HPDE6-E6E7 (cell line): ENCODE data around the gene TTC9B.
A peak's percentile ranks its signal among the peaks of the same experiment; 100 is the strongest.
"Not testable (repeated sequence)": the region's sequence is repeated elsewhere in the genome, so short reads cannot be mapped to it uniquely, and the experiment has no call there.

Experiments
- DNase-seq: peaks from one replicate; pipeline ENCODE4 v3.0.0; 2011; ENCODE audit warnings: missing footprints; ENCODE audit errors: extremely low spot score

The TTC9B gene

GRCh38 chr19:40232949-40233810 is 15.0 kb upstream of the TTC9B start:
- DNase-seq: no peak

DNA sequence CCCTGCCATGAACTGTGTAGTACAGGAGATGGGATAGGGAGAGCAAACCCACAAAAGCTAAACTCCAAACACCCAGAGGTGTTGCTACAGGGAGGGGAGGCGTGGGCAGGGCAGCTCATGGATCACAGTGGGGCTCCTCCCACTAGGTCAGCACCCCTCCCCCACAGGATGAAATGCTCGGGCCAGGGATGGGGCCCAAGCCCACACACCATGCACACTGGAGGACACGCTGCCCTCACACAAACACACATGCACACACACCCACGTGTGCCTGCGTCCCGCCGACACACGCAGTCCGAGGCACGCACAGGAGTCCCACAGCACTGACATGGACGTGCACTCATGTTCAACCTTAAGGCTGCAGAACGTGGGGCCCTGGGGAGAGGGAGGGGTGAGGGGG is 14.3 kb upstream of the TTC9B start:
- no peak for DNase-seq

DNA sequence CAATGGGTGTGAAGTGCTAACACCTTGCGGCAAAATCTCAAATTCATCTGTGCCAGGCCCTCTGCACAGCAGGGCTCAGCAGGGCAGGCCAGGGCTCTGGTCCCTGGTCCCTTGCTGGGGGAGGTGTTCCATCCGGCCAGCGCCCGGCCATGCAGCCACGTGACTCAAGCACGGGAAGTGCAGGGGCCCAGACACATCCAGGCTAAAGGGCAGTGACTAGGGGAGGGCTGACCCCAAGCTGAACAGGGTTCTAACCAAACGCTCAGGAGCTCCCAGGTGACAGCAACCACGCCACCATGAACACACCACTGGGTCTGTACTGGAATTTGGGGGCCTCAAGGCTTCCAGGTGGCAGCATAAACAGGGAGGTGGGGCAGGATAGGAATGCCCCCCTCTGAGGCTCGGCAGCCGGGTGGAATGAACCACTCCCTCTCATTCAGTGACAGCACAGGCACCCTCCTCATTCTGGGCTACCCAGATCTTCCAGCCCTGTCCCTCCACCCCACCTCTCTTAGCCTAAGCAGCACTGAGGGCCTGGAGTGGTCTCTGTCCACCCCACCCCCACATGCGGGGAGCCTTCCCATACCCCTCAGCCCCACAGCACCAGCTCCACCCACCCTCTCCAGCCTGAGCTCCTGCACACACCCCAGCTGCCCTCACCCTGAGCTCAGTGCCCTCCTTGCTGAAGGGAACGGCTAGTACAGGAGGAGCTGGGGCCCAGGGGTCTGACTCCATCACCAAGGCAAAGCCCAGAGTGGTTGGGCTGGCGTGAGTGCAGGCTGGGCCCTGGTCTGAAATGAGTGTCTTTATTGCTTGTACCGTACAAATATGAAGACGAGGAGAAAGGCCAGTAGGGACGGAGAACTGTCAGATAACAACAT is 13.6 kb upstream of the TTC9B start:
- no peak for DNase-seq

DNA sequence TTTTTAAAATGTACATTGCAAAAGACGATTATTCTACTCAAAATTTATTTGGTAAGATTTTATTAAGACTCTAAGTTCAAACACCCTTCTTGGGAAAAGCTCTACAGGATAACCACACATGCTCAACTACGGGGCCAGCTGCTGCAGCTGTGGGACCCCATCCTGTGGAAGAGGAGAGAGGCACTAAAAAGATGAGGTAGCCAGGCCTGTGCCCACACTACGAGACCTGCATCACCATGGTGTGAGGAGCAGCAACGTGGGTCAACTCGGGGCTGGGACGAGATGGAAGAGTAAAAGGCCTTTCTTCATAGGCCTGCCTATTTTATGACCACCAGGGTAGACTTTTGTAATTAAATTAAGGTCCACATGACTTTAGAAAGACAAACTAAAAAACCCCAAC is 12.9 kb upstream of the TTC9B start:
- no peak for DNase-seq

DNA sequence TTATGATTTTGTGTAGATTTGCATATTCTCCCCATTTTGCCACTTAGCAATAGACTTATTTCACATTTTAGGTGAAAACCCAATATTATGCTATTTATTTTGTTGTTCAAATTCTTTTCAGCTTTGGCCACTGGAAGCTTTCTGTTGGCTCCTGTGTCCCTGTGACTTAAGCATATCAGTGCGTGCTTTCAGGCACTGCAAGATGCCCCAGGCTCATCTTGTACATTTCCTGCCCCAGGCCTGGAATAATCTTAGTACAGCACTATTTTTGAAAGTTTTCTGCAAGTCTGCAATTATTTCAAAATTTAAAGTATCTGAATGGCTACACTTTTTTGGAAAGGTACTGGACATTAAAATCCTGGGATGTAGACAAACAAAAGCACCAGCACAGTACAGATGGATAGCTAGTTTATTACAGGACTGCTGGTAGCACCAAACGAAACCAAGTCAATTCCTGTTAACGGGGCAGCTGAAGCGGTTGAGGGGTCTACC is 11.8 kb upstream of the TTC9B start:
- no peak for DNase-seq

GRCh38 chr19:40229484-40229883 is 11.3 kb upstream of the TTC9B start:
- DNase-seq: no peak

- DNase-seq: no peak
Measured at GRCh38 chr19:40228863-40229262, 10.7 kb upstream of the TTC9B start.

- no peak for DNase-seq
Measured at GRCh38 chr19:40228346-40228745, 10.2 kb upstream of the TTC9B start.

- no peak for DNase-seq
Measured at GRCh38 chr19:40225440-40226305, 7.5 kb upstream of the TTC9B start.

GRCh38 chr19:40224342-40225150 is 6.4 kb upstream of the TTC9B start:
- no peak for DNase-seq

GRCh38 chr19:40223135-40223822 is 5.1 kb upstream of the TTC9B start:
- no peak for DNase-seq

DNA sequence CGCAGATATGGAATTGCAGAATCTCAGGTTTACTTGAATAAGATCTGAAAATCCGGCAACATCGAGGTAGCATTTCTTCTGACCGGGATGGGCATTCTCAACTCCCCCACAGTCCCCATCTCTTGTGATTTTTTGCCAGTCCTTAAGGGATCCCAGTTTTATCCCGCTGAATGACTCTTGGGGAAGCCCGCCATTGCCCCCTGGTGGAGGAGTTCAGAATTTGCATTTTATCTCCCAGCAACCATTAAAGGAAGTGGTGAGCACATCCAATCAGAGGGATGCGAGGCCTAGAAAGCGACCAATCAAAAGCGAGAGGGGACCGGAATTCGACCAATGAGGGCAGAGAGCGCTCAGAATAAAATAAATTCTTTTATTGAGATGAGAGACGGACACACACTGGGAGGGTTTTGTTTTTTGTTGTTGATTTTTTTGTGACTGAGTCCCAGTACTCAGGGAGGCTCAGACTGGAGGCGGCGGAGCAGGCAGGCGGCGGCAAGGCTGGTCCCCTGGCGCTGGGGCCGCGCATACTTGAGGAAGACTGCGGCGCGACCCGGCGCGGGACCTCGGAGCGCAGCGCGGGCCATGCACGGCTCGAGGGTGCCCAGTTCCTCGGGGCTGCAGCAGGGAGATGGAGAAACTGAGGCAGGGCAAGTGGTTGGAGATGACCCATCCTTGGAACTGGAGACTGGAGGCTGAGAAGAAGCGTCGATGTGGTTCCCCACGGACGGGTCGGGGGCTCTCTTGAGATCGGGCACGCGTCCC is 3.9 kb upstream of the TTC9B start:
- DNase-seq: peak; percentile 85

DNA sequence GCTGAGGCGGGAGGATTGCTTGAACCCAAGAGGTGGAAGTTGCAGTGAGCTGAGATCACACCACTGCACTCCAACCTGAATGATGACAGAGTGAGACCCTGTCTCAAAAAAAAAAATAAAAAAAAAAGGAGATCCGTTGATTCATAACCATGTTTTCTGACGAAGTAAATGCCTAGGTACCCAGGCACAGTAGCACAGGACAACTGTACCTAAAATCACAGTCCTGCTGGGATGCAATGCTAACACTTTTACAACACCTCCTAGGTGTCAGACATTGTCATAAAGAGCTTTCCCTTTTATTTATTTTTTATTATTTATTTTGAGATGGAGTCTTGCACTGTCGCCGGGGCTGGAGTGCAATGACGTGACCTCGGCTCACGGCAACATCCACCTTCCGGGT is 2.5 kb upstream of the TTC9B start:
- DNase-seq: no peak

GRCh38 chr19:40219721-40220276 is 1.6 kb upstream of the TTC9B start:
- DNase-seq: peak; percentile 76

DNA sequence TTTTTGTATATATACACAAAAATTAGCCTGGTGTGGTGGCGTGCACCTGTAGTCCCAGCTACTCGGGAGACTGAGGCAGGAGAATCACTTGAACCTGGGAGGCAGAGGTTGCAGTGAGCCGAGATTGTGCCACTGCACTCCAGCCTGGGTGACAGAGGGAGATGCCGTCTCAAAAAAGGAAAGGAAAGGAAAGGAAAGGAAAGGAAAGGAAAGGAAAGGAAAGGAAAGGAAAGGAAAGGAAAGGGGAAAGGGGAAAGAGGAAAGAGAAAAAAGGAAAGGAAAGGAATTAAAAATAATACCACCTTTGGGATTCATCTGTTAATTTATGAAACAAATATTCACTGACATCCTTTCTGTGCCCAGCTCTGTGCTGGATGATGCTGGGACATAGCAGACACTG is 845 bp upstream of the TTC9B start:
- not testable (repeated sequence) for DNase-seq

GRCh38 chr19:40217027-40217810 is 965 bp downstream of the TTC9B start:
- DNase-seq: peak; percentile 64

DNA sequence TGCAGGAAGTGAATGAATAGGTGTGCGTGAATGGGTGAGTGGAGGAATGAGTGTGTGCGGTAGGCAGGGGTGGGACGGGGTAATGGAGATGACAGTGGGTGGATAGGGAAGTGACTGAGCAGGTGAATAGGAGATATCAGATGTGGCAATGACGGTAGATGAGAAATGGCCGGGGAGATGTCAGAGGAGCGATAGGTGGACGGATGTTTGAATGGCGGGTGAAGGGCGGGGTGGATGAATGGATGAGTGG is 1.5 kb downstream of the TTC9B start:
- DNase-seq: no peak

DNA sequence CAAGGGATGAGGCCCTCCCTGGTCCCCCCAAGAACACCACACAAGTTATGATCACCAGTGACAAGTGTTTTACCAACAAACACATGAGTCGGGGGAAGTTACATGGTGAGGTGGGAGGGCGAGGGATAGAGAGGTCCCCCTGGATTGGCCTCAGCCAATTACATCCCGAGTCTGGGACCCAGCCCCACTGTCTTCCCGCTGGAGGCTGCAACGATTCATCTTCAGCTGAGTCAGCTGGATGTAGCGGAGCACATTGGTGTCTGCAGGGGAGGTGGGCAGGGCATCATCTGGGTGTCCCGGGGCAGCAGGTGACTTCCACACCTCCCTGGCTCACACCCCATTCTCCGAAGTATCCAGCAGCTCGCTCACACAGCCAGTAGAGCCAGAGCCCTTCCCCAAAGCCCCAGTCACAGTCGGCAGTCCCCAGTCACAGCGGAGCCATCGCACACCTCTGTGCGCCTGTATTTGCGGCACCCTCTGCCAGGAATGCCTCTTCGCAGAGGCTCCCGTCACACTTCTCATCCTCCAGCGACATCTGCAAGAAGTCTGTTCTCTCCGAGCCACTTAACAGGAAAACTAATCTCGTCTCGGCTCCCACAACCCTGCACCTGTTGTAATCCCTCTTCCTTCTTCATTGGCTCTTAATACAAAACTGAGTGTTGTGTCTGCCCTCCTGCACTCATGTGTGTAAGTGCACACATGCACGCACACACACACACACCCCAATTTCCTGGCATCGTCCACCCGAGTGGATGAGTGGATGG is 2.0 kb downstream of the TTC9B start:
- no peak for DNase-seq
